CD4-positive, alpha-beta memory T cell (primary cell): Measurements from ENCODE around the gene USP24. TPM values are rescaled to one million over a fixed set of nuclear protein-coding genes. Genes with fewer than 3 reads are reported as not detected.
A peak's percentile ranks its signal among the peaks of the same experiment; 100 is the strongest.

ENCODE experiments used
- CTCF ChIA-PET: fragments of 350-600 bp; sonication (Branson Sonifier 250); formaldehyde crosslinking; loops from one replicate; lab custom pipeline; 2021; ENCODE audit warnings: inconsistent platforms; ENCODE audit not compliant: partially characterized antibody; lab: Charles Lee
- POLR2A ChIA-PET: fragments of 350-600 bp; sonication (Branson Sonifier 250); formaldehyde crosslinking; loops from one replicate; lab custom pipeline; 2021; ENCODE audit not compliant: partially characterized antibody; lab: Charles Lee
- DNase-seq, 5 donors: peaks; one replicate each; pipeline versions ENCODE4 v3.0.0 to v3.0.0-alpha.2; 2020 to 2022; ENCODE audit warnings: mixed read lengths in 1 of 5
- H3K27ac ChIP-seq: one replicate; pipeline ENCODE4 v1.7.0; 2013; ENCODE audit warnings: low read depth, low read length
- H3K27me3 ChIP-seq: 2 replicates; pipeline ENCODE4 v1.7.0; 2013; ENCODE audit warnings: mild to moderate bottlenecking, low read length, moderate library complexity; ENCODE audit not compliant: insufficient read depth
- H3K36me3 ChIP-seq: 2 replicates; pipeline ENCODE4 v1.7.0; 2013; ENCODE audit warnings: mild to moderate bottlenecking, low read length, moderate library complexity; ENCODE audit not compliant: insufficient read depth
- H3K4me1 ChIP-seq: 2 replicates; pipeline ENCODE4 v1.7.0; 2013; ENCODE audit warnings: mild to moderate bottlenecking, low read length, moderate library complexity; ENCODE audit not compliant: insufficient read depth
- H3K4me3 ChIP-seq, 2 donors: one replicate each; pipeline ENCODE4 v1.7.0; 2013; ENCODE audit warnings: low read length in 2 of 2, mild to moderate bottlenecking in 1 of 2
- H3K9me3 ChIP-seq, 2 donors: one replicate each; pipeline ENCODE4 v1.7.0; 2013; ENCODE audit warnings: low read length in 2 of 2, control low read depth in 1 of 2; ENCODE audit not compliant: control insufficient read depth in 1 of 2
- H3K27ac Mint-ChIP-seq, 7 donors: one replicate each; pipeline ENCODE4 v1.8.0; 2020 to 2021; ENCODE audit warnings: mixed read lengths in 7 of 7, mild to moderate bottlenecking in 6 of 7, inconsistent platforms in 3 of 7, moderate library complexity in 3 of 7
- H3K27me3 Mint-ChIP-seq, 2 donors: one replicate each; pipeline ENCODE4 v1.8.0; 2020 to 2021; ENCODE audit warnings: mixed read lengths in 2 of 2
- H3K36me3 Mint-ChIP-seq, 2 donors: one replicate each; pipeline ENCODE4 v1.8.0; 2020 to 2021; ENCODE audit warnings: mixed read lengths in 2 of 2, inconsistent platforms in 1 of 2, mild to moderate bottlenecking in 1 of 2
- H3K4me1 Mint-ChIP-seq, 4 donors: one replicate each; pipeline ENCODE4 v1.8.0; 2020 to 2021; ENCODE audit warnings: mixed read lengths in 4 of 4, mild to moderate bottlenecking in 1 of 4
- H3K4me3 Mint-ChIP-seq, 8 donors: one replicate each; pipeline ENCODE4 v1.8.0; 2020 to 2021; ENCODE audit warnings: mixed read lengths in 8 of 8, mild to moderate bottlenecking in 7 of 8, moderate library complexity in 6 of 8, inconsistent platforms in 3 of 8
- H3K9me3 Mint-ChIP-seq, 8 donors: one replicate each; pipeline ENCODE4 v1.8.0; 2020 to 2021; ENCODE audit warnings: mixed read lengths in 8 of 8, mild to moderate bottlenecking in 5 of 8, inconsistent platforms in 3 of 8, moderate library complexity in 1 of 8
- intact Hi-C: fragments of 100-400 bp; cut with micrococcal nuclease; formaldehyde crosslinking; loops from one replicate; pipeline ENCODE4 v1.15.1; 2023
- polyA plus RNA-seq, 2 donors: library from polyadenylated mRNA; unstranded; fragments of 300-500 nt; fragmentation: Illumina TruSeq; gene quantifications; one replicate each; pipeline ENCODE4 v1.2.3, GENCODE V29; 2021
- total RNA-seq, 2 experiments: library from RNA; stranded (reverse); gene quantifications; one replicate each; pipeline ENCODE4 v1.2.3, GENCODE V29; 2021

USP24 gene
- total and polyA plus RNA-seq, 4 experiments from 2014 or later, result 1.6 to 74.2 (median 42.1) TPM

GRCh38 chr1:55079651-55080050 is 135.5 kb downstream of the USP24 start:
- no peaks in the 10 kb centered on the region for H3K27me3 Mint-ChIP-seq
- no peak for DNase-seq
- ChIA-PET CTCF (no interaction called here), POLR2A (no interaction called here)
- no peaks in the 10 kb centered on the region for H3K9me3 ChIP-seq
- no peaks in the 10 kb centered on the region for H3K4me1 ChIP-seq
- H3K9me3 Mint-ChIP-seq, result no peaks in the 10 kb centered on the region
- no peak overlapping the region for H3K4me3 ChIP-seq
- H3K4me3 Mint-ChIP-seq, result no peak overlapping the region
- peaks cover 94% of the 10 kb centered on the region for H3K36me3 ChIP-seq
- H3K36me3 Mint-ChIP-seq, result peaks cover 75 to 93% of the 10 kb centered on the region in 2 donors
- H3K27ac Mint-ChIP-seq, result peak overlapping the region in 2 of 7 donors; percentile 36 to 69
- no peak overlapping the region for H3K27ac ChIP-seq
- H3K4me1 Mint-ChIP-seq, result peaks cover 0 to 2% (median 0%) of the 10 kb centered on the region in 4 donors
- intact Hi-C loops, result no loop called here
- no peaks in the 10 kb centered on the region for H3K27me3 ChIP-seq

- H3K27ac ChIP-seq, result no peak overlapping the region
- ChIA-PET POLR2A (no interaction called here), CTCF (no interaction called here)
- Mint-ChIP-seq H3K4me3 (no peak overlapping the region), H3K27ac (peak overlapping the region in 2 of 7 donors; percentile 35 to 47), H3K9me3 (no peaks in the 10 kb centered on the region), H3K36me3 (peaks cover 70 to 90% of the 10 kb centered on the region in 2 donors), H3K4me1 (peaks cover 0 to 2% (median 0%) of the 10 kb centered on the region in 4 donors), H3K27me3 (no peaks in the 10 kb centered on the region)
- no peaks in the 10 kb centered on the region for H3K27me3 ChIP-seq
- H3K9me3 ChIP-seq, result no peaks in the 10 kb centered on the region
- no peak for DNase-seq
- H3K36me3 ChIP-seq, result peaks cover 93% of the 10 kb centered on the region
- intact Hi-C loops, result no loop called here
- no peak overlapping the region for H3K4me3 ChIP-seq
- no peaks in the 10 kb centered on the region for H3K4me1 ChIP-seq
Measured at GRCh38 chr1:55078470-55078869, 136.7 kb downstream of the USP24 start.

DNA sequence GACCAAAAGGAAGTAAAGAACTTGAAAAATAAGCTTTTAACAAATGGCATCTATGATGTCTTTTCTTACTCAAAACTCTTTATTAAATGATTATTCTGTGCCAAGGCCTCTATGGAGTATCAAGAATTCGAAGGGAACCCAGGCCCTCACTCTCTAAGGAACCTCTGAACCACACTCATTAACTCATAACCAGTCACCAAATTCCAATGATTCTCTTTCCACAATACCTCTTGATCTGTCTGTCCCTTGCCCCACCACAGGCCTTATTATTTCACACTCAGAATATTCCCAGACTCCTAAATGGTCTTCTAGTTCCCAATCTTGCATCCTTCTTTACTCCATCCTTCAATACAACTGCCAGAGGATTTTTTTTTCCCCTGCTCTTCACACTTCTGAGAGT is 138.8 kb downstream of the USP24 start:
- peaks cover 71 to 91% of the 10 kb centered on the region in 2 donors for H3K36me3 Mint-ChIP-seq

DNA sequence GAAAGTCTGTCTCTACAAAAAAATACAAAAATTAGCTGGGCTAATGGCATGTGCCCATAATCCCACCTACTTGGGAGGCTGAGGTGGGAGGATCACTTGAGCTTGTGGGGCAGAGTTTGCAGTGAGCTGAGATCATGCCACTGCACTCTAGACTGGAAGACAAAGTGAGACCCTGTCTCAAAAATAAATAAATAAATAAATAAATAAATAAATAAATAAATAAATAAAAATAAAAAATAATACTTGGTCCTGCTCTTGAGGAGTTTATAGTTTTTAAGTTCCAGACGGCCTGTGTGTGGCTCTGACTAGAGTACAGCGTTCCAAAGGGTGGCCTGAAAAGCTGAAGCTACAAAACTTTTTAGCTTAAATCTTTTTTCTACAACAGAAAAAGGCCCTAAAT is 140.7 kb downstream of the USP24 start:
- H3K9me3 ChIP-seq, result no peaks in the 10 kb centered on the region
- H3K4me3 ChIP-seq, result no peak overlapping the region
- Mint-ChIP-seq H3K9me3 (no peaks in the 10 kb centered on the region), H3K36me3 (peaks cover 77 to 90% of the 10 kb centered on the region in 2 donors), H3K4me3 (no peak overlapping the region), H3K27me3 (no peaks in the 10 kb centered on the region), H3K27ac (no peak overlapping the region), H3K4me1 (peaks cover 0 to 2% (median 0%) of the 10 kb centered on the region in 4 donors)
- POLR2A ChIA-PET, result no interaction called here
- no peaks in the 10 kb centered on the region for H3K4me1 ChIP-seq
- no peak overlapping the region for H3K27ac ChIP-seq
- H3K36me3 ChIP-seq, result peaks cover 92% of the 10 kb centered on the region
- no peaks in the 10 kb centered on the region for H3K27me3 ChIP-seq
- CTCF ChIA-PET, result no interaction called here
- intact Hi-C loops, result no loop called here
- DNase-seq, result no peak

More for the DNA sequence above, 138.8 kb downstream of the USP24 start:
- H3K4me1 Mint-ChIP-seq, result peaks cover 0 to 2% (median 0%) of the 10 kb centered on the region in 4 donors
- Histone ChIP-seq H3K36me3 (peaks cover 95% of the 10 kb centered on the region), H3K27me3 (no peaks in the 10 kb centered on the region), H3K4me3 (no peak overlapping the region), H3K9me3 (no peaks in the 10 kb centered on the region), H3K27ac (no peak overlapping the region), H3K4me1 (no peaks in the 10 kb centered on the region)
- CTCF ChIA-PET, result no interaction called here
- no peak for DNase-seq
- POLR2A ChIA-PET, result no interaction called here
- no peaks in the 10 kb centered on the region for H3K9me3 Mint-ChIP-seq
- peak overlapping the region in 4 of 7 donors; percentile 0 to 66 (median 26) for H3K27ac Mint-ChIP-seq
- H3K27me3 Mint-ChIP-seq, result no peaks in the 10 kb centered on the region
- intact Hi-C loops, result no loop called here
- H3K4me3 Mint-ChIP-seq, result no peak overlapping the region

DNA sequence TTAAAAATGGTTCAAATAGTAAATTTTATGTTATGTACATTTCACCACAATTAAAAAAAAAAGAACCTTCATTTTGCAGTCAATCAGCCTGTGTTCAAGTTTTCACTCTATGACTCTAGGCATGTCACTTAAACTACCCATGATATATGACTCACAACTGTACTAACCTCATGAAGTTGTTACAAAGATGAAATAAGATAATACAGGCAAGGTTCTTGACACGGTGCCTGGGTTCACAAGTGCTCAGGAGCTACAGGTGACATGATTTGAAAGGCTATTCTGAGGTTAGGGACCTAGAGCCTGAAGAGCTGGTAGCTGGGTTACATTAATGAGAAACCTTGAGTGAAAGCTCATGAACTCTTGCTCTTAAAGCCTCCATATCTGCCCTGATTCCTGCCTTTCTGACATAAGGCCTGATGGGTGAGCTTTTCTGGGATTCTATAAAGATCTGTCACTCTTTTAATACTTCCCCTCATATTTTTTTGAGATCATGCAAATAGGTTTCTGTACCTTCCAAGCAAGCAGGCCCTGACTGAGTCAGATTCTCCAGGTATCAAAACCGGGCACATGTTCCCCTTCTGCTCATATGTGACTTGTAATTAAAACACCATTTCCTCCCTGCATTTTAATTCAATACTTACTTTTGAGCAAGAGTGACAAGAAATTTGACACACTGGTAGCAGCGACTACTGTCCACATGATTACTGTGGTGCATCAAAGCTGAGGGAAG is 141.8 kb downstream of the USP24 start:
- Histone ChIP-seq H3K9me3 (no peaks in the 10 kb centered on the region), H3K36me3 (peaks cover 91% of the 10 kb centered on the region), H3K4me3 (no peak overlapping the region), H3K27ac (no peak overlapping the region), H3K4me1 (no peaks in the 10 kb centered on the region), H3K27me3 (no peaks in the 10 kb centered on the region)
- ChIA-PET CTCF (no interaction called here), POLR2A (interaction anchor here (0.7 kb wide), 1 partner anchor 31 kb away, joined by 4 read pairs; no protein-coding TSS in a partner anchor)
- DNase-seq, result no peak
- peaks cover 80 to 90% of the 10 kb centered on the region in 2 donors for H3K36me3 Mint-ChIP-seq
- intact Hi-C loops, result no loop called here
- peaks cover 0 to 2% (median 0%) of the 10 kb centered on the region in 4 donors for H3K4me1 Mint-ChIP-seq
- H3K27me3 Mint-ChIP-seq, result no peaks in the 10 kb centered on the region
- H3K27ac Mint-ChIP-seq, result peak overlapping the region in 5 of 7 donors; percentile 8 to 76 (median 58)
- no peaks in the 10 kb centered on the region for H3K9me3 Mint-ChIP-seq
- no peak overlapping the region for H3K4me3 Mint-ChIP-seq

DNA sequence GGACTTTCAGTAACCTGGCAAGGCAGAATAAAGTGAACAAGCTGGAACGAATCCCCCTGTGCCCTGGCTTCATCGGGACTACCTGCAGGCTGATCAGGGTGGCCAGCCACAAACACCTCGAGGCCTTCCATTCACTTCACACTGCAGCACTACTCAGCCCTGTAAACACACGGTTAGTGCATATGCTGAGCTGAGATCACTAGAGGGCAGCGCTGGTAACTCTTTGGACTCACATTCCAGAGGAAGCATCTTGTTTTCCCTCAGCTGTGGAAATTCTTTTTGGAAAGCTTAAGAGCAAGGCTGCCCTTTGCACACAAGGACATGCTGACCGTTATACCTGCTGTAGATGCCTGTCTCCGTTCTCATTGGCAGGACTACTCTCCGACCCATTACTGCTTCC is 143.7 kb downstream of the USP24 start:
- H3K36me3 Mint-ChIP-seq, result peaks cover 84 to 93% of the 10 kb centered on the region in 2 donors
- ChIA-PET POLR2A (no interaction called here), CTCF (no interaction called here)
- no peak overlapping the region for H3K4me3 Mint-ChIP-seq
- Histone ChIP-seq H3K4me3 (no peak overlapping the region), H3K9me3 (no peaks in the 10 kb centered on the region), H3K27ac (no peak overlapping the region), H3K4me1 (no peaks in the 10 kb centered on the region), H3K27me3 (no peaks in the 10 kb centered on the region), H3K36me3 (peaks cover 82% of the 10 kb centered on the region)
- H3K27me3 Mint-ChIP-seq, result no peaks in the 10 kb centered on the region
- no peak for DNase-seq
- intact Hi-C loops, result no loop called here
- H3K4me1 Mint-ChIP-seq, result peaks cover 0 to 4% (median 0%) of the 10 kb centered on the region in 4 donors
- no peaks in the 10 kb centered on the region for H3K9me3 Mint-ChIP-seq
- H3K27ac Mint-ChIP-seq, result peak overlapping the region in 1 of 7 donors; percentile 24

DNA sequence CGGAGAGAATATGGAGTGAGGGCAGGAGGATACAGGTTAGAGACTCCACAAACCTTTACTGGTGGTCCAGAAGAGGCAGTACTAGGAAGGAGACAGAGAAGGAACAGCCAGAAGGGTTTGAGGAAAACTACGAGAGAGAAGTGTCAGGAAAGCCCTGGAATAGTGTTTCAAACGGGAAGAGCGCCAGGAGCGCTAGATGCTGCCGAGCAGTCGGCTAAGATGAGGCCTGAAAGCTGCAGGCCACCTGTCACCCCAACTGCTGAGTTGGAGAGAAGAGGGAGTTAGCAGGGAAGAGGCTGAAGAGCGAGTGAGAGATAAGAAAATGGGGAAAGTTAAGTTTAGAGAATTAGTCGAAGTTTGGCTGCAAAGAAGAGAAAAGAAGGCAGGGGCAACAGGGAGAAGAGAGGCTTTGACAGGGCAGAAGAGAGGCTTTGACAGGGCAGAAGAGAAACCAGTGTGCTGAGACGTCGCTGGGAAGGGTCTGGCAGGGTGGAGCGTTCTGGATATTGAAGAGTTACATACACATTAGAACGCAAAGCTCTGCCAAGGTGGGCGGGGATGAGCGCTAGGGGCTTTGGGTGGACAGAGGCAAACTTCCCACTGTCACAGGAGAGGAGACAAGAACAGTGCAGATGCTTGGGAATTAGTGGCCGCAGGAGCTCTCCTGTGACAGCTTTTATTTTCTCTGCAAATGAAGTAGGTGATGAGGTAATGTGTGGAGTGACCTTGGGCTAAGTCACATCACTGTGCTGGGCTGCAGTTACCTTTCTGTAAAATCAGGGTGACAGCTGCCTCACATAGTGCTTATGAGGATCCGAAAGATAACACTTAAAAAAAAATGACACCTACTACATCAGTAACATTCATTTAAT is 144.6 kb downstream of the USP24 start:
- peak overlapping the region in 4 of 7 donors; percentile 14 to 80 (median 26) for H3K27ac Mint-ChIP-seq
- no peaks in the 10 kb centered on the region for H3K9me3 Mint-ChIP-seq
- peaks cover 0 to 4% (median 0%) of the 10 kb centered on the region in 4 donors for H3K4me1 Mint-ChIP-seq
- no peaks in the 10 kb centered on the region for H3K27me3 ChIP-seq
- intact Hi-C loops, result no loop called here
- ChIA-PET POLR2A (no interaction called here), CTCF (no interaction called here)
- DNase-seq, result no peak
- peaks cover 87 to 90% of the 10 kb centered on the region in 2 donors for H3K36me3 Mint-ChIP-seq
- peaks cover 77% of the 10 kb centered on the region for H3K36me3 ChIP-seq
- no peak overlapping the region for H3K27ac ChIP-seq
- H3K9me3 ChIP-seq, result no peaks in the 10 kb centered on the region
- H3K4me3 Mint-ChIP-seq, result no peak overlapping the region
- H3K4me3 ChIP-seq, result no peak overlapping the region
- H3K4me1 ChIP-seq, result no peaks in the 10 kb centered on the region
- H3K27me3 Mint-ChIP-seq, result no peaks in the 10 kb centered on the region
